NCI-H1417 (cell line): ENCODE data around the gene ELF1.
"Not testable (repeated sequence)": the region's sequence is repeated elsewhere in the genome, so short reads cannot be mapped to it uniquely, and the experiment has no call there.

ENCODE experiments used
- DNase-seq, 3 experiments: peaks; one replicate each; lab custom pipeline; 2025; lab: John Stamatoyannopoulos, UW

Gene ELF1

GRCh38 chr13:40933508-40934204 is 85.5 kb downstream of the ELF1 start:
- DNase-seq, result no peak

GRCh38 chr13:40932252-40932651 is 86.9 kb downstream of the ELF1 start:
- no peak for DNase-seq

- DNase-seq, result no peak
Observed at GRCh38 chr13:40931719-40932118, 87.4 kb downstream of the ELF1 start.

- DNase-seq, result not testable (repeated sequence)
Observed at GRCh38 chr13:40929883-40930282, 89.2 kb downstream of the ELF1 start.

GRCh38 chr13:40928980-40929379 is 90.1 kb downstream of the ELF1 start:
- no peak for DNase-seq

- DNase-seq, result no peak
Observed at GRCh38 chr13:40927929-40928328, 91.2 kb downstream of the ELF1 start.

- no peak for DNase-seq
Observed at GRCh38 chr13:40923867-40924266, 95.2 kb downstream of the ELF1 start.

GRCh38 chr13:40922437-40923040 is 96.6 kb downstream of the ELF1 start:
- peak in 1 of 3 experiments; percentile 8 for DNase-seq

- no peak for DNase-seq
Observed at GRCh38 chr13:40920826-40921225, 98.3 kb downstream of the ELF1 start.

- DNase-seq, result not testable (repeated sequence)
Observed at GRCh38 chr13:40919901-40920300, 99.2 kb downstream of the ELF1 start.

- no peak for DNase-seq
Observed at GRCh38 chr13:40916207-40916998, 102.7 kb downstream of the ELF1 start.

GRCh38 chr13:40914863-40915262 is 104.3 kb downstream of the ELF1 start:
- not testable (repeated sequence) for DNase-seq

GRCh38 chr13:40911341-40911740 is 107.8 kb downstream of the ELF1 start:
- no peak for DNase-seq

- DNase-seq, result no peak
Observed at GRCh38 chr13:40910324-40911050, 108.6 kb downstream of the ELF1 start.

GRCh38 chr13:40909541-40910200 is 109.4 kb downstream of the ELF1 start:
- DNase-seq, result not testable (repeated sequence)

- DNase-seq, result no peak
Observed at GRCh38 chr13:40908546-40908945, 110.6 kb downstream of the ELF1 start.

GRCh38 chr13:40901032-40901431 is 118.1 kb downstream of the ELF1 start:
- not testable (repeated sequence) for DNase-seq

GRCh38 chr13:40900568-40900967 is 118.5 kb downstream of the ELF1 start:
- not testable (repeated sequence) for DNase-seq

GRCh38 chr13:40897053-40897452 is 122.1 kb downstream of the ELF1 start:
- no peak for DNase-seq

- peak in 2 of 3 experiments; percentile 1 to 48 for DNase-seq
Observed at GRCh38 chr13:40895227-40896184, 123.6 kb downstream of the ELF1 start.
